ENCODE data around the gene FOXP1.
A peak's percentile ranks its signal among the peaks of the same experiment; 100 is the strongest.

FOXP1 gene

DNA sequence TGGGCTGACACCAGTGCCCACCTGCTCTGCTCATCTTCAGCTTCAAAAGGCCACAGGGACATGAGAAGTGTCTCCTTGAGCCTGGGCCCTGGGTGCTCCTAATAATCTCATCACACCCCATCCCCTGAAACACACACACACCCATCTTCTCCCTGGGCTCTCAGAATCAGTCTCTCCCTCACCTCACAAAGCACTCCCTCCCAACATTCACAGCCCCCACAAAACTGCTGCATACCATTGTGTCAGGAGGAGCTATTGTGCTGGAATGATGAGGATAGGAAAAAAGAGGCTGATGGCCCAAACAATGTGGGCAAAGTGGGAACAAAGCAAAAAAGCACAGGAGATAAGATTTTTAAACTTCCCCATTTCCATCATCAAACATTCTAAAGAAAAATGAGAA lies 16.8 kb downstream of the FOXP1 start:
- Histone ChIP-seq H3K4me1 (ENCODE audit: control insufficient read depth, low read length) (peaks cover 100% of the 10 kb centered on the region), H3K36me3 (ENCODE audit: control insufficient read depth, low read length) (peaks cover 81% of the 10 kb centered on the region), H3K79me2 (ENCODE audit: control insufficient read depth, low read length) (peaks cover 98% of the 10 kb centered on the region), H3K27me3 (ENCODE audit: control insufficient read depth, low read length) (no peaks in the 10 kb centered on the region), H3K27ac (ENCODE audit: low read depth, low read length) (peak overlapping the region; percentile 98), H3K4me3 (ENCODE audit: low read length) (peak overlapping the region; percentile 70), H3K9me2 (replicated peaks; ENCODE audit: control insufficient read depth, low read length) (no peaks in the 10 kb centered on the region), H4K20me1 (ENCODE audit: control insufficient read depth, insufficient read depth, low read depth, low read length) (no peaks in the 10 kb centered on the region), H3K9me3 (ENCODE audit: control insufficient read depth, insufficient read depth, low read length) (no peaks in the 10 kb centered on the region), H3K4me2 (ENCODE audit: low read length) (peak overlapping the region; percentile 95), H3F3A (ENCODE audit: control insufficient read depth, insufficient read depth) (peaks cover 39% of the 10 kb centered on the region)
- no peak for TF ChIP-seq EZH2phosphoT487 (IDR thresholded peaks at IDR 0.05; ENCODE audit: borderline replicate concordance, low read length)
- TF ChIP-seq, protein P1, sequence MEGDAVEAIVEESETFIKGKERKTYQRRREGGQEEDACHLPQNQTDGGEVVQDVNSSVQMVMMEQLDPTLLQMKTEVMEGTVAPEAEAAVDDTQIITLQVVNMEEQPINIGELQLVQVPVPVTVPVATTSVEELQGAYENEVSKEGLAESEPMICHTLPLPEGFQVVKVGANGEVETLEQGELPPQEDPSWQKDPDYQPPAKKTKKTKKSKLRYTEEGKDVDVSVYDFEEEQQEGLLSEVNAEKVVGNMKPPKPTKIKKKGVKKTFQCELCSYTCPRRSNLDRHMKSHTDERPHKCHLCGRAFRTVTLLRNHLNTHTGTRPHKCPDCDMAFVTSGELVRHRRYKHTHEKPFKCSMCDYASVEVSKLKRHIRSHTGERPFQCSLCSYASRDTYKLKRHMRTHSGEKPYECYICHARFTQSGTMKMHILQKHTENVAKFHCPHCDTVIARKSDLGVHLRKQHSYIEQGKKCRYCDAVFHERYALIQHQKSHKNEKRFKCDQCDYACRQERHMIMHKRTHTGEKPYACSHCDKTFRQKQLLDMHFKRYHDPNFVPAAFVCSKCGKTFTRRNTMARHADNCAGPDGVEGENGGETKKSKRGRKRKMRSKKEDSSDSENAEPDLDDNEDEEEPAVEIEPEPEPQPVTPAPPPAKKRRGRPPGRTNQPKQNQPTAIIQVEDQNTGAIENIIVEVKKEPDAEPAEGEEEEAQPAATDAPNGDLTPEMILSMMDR (IDR thresholded peaks at IDR 0.05; ENCODE audit: low read depth, low read length, poor library complexity, severe bottlenecking): no peak

DNA sequence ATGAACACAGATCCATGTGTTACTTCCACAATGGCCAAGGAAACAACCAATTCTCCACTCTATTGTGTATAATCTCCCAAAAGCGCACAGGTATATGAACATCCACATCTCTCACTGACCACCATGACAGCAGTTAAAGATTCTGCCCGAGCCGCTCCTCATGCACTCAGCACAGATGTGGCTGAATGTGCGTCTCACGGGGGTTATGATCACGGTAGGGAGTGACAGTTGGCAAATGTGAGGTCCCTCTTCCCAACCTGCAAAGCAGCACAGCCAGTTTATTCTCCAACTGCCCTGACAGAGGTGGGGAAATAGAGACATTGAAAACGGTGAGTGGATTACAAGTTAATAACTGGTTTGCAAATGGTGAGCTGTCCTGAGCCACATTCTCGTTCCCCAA lies 17.6 kb downstream of the FOXP1 start:
- H3F3A ChIP-seq (ENCODE audit: control insufficient read depth, insufficient read depth): peaks cover 40% of the 10 kb centered on the region
- H3K27me3 ChIP-seq (ENCODE audit: control insufficient read depth, low read length): no peaks in the 10 kb centered on the region
- H3K9me3 ChIP-seq (ENCODE audit: control insufficient read depth, insufficient read depth, low read length): no peaks in the 10 kb centered on the region
- H3K79me2 ChIP-seq (ENCODE audit: control insufficient read depth, low read length): peaks cover 98% of the 10 kb centered on the region
- no peaks in the 10 kb centered on the region for H4K20me1 ChIP-seq (ENCODE audit: control insufficient read depth, insufficient read depth, low read depth, low read length)
- H3K4me2 ChIP-seq (ENCODE audit: low read length): peak overlapping the region; percentile 95
- H3K4me1 ChIP-seq (ENCODE audit: control insufficient read depth, low read length): peaks cover 99% of the 10 kb centered on the region
- TF ChIP-seq, protein P1 (IDR thresholded peaks at IDR 0.05; ENCODE audit: low read depth, low read length, poor library complexity, severe bottlenecking): no peak
- TF ChIP-seq EZH2phosphoT487 (IDR thresholded peaks at IDR 0.05; ENCODE audit: borderline replicate concordance, low read length): no peak
- peak overlapping the region; percentile 70 for H3K4me3 ChIP-seq (ENCODE audit: low read length)
- H3K9me2 ChIP-seq (replicated peaks; ENCODE audit: control insufficient read depth, low read length): no peaks in the 10 kb centered on the region
- peaks cover 81% of the 10 kb centered on the region for H3K36me3 ChIP-seq (ENCODE audit: control insufficient read depth, low read length)
- peak overlapping the region; percentile 98 for H3K27ac ChIP-seq (ENCODE audit: low read depth, low read length)

DNA sequence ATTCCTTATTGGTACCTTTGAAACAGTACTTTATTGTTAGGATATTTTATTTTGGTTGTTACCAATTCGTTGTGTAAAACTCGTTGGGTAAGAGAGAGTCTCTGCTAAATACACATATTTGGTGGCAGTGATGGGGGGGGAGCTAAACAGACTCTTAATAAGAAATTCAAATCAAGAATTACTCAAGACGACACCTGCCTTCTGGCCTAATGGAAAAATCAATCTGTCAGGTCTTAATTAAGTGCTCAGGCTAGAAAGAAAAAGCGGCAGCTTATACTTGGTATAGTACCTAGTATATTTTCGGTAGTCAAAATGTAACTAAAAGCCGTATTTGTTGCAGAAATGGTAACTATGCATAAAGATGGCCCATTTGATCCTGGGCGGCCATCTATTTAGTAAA lies 18.2 kb downstream of the FOXP1 start:
- H3K27me3 ChIP-seq (ENCODE audit: control insufficient read depth, low read length): no peaks in the 10 kb centered on the region
- H3K4me3 ChIP-seq (ENCODE audit: low read length): peak overlapping the region; percentile 70
- H3K9me2 ChIP-seq (replicated peaks; ENCODE audit: control insufficient read depth, low read length): no peaks in the 10 kb centered on the region
- H3K4me1 ChIP-seq (ENCODE audit: control insufficient read depth, low read length): peaks cover 99% of the 10 kb centered on the region
- peaks cover 40% of the 10 kb centered on the region for H3F3A ChIP-seq (ENCODE audit: control insufficient read depth, insufficient read depth)
- H4K20me1 ChIP-seq (ENCODE audit: control insufficient read depth, insufficient read depth, low read depth, low read length): no peaks in the 10 kb centered on the region
- peak overlapping the region; percentile 98 for H3K27ac ChIP-seq (ENCODE audit: low read depth, low read length)
- no peaks in the 10 kb centered on the region for H3K9me3 ChIP-seq (ENCODE audit: control insufficient read depth, insufficient read depth, low read length)
- peaks cover 81% of the 10 kb centered on the region for H3K36me3 ChIP-seq (ENCODE audit: control insufficient read depth, low read length)
- TF ChIP-seq EZH2phosphoT487 (IDR thresholded peaks at IDR 0.05; ENCODE audit: borderline replicate concordance, low read length): no peak
- TF ChIP-seq, protein P1 (IDR thresholded peaks at IDR 0.05; ENCODE audit: low read depth, low read length, poor library complexity, severe bottlenecking): no peak
- H3K79me2 ChIP-seq (ENCODE audit: control insufficient read depth, low read length): peaks cover 98% of the 10 kb centered on the region
- H3K4me2 ChIP-seq (ENCODE audit: low read length): peak overlapping the region; percentile 95
